HepG2 (cell line): ENCODE data around the gene RIPOR1. TPM values are rescaled to one million over a fixed set of nuclear protein-coding genes. Genes with fewer than 3 reads are reported as not detected.

Experiments
- polyA plus RNA-seq, 8 experiments: library from polyadenylated mRNA; depleted of rRNA in 3 of 8; stranded (reverse) in 7 of 8; unstranded in 1 of 8; fragments of >200 nt; fragmentation: Illumina TruSeq in 4 of 8; extraction: Trizol in 4 of 8; gene quantifications; 2 replicates each; pipeline versions ENCODE4 v1.2.1 to v1.2.3, GENCODE V29; 2011 to 2016; ENCODE audit warnings: low read depth in 4 of 8, missing spikeins in 1 of 8, mixed read lengths in 1 of 8; ENCODE audit not compliant: insufficient read depth in 1 of 8
- small RNA-seq, 3 experiments: library from RNA; depleted of rRNA; stranded (forward); fragments of <200 nt; gene quantifications; one replicate each; pipeline ENCODE3, GENCODE V24; 2012; ENCODE audit warnings: low read depth in 2 of 3, low replicate concordance in 1 of 3; ENCODE audit not compliant: insufficient read length in 3 of 3, insufficient read depth in 2 of 3
- total RNA-seq, 5 experiments: library from RNA; depleted of rRNA; stranded (reverse); fragments of >200 nt; fragmentation: Illumina TruSeq; extraction: Trizol; gene quantifications; 2 replicates each; pipeline ENCODE4 v1.2.3, GENCODE V29; 2016; ENCODE audit warnings: low read depth in 1 of 5

Gene RIPOR1
- total and polyA plus RNA-seq, 2 of the 13 experiments (the other 11 are each of a cell fraction or from before 2014, with no cell fraction given): 4.6 to 8.1 TPM

Small RNA genes lying within 50 kb of the gene (small RNA-seq; reads per million reads assigned to genes)
- 0 reads per million in 3 experiments for gene AC027682.3

Other genes starting within 250 kb of the RIPOR1 start
- 9.0 and 13.6 TPM in 2 replicates for gene PLEKHG4, start 249.3 kb upstream of the RIPOR1 start, total RNA-seq (2016; rRNA removed; fragmentation: Illumina TruSeq; extraction: Trizol)
- 7.1 and 13.6 TPM in 2 replicates for gene PLEKHG4, start 249.3 kb upstream of the RIPOR1 start, polyA plus RNA-seq (2011; rRNA removed)
- not detected in 2 replicates for gene KCTD19, start 202.1 kb upstream of the RIPOR1 start, total RNA-seq (2016; rRNA removed; fragmentation: Illumina TruSeq; extraction: Trizol)
- gene KCTD19, start 202.1 kb upstream of the RIPOR1 start, polyA plus RNA-seq (2011; rRNA removed): 0.16 TPM in 1 of 2 replicates, not detected in the other
- gene LRRC36, start 202.0 kb upstream of the RIPOR1 start, total RNA-seq (2016; rRNA removed; fragmentation: Illumina TruSeq; extraction: Trizol): 0.13 and 0.15 TPM in 2 replicates
- 0.12 and 0.16 TPM in 2 replicates for gene LRRC36, start 202.0 kb upstream of the RIPOR1 start, polyA plus RNA-seq (2011; rRNA removed)
- 0.20 and 0.44 TPM in 2 replicates for gene TPPP3, start 135.3 kb upstream of the RIPOR1 start, total RNA-seq (2016; rRNA removed; fragmentation: Illumina TruSeq; extraction: Trizol)
- gene TPPP3, start 135.3 kb upstream of the RIPOR1 start, polyA plus RNA-seq (2011; rRNA removed): 0.16 TPM in 1 of 2 replicates, not detected in the other
- gene ZDHHC1, start 112.4 kb upstream of the RIPOR1 start, total RNA-seq (2016; rRNA removed; fragmentation: Illumina TruSeq; extraction: Trizol): 0.36 and 1.1 TPM in 2 replicates
- 0.47 and 0.51 TPM in 2 replicates for gene ZDHHC1, start 112.4 kb upstream of the RIPOR1 start, polyA plus RNA-seq (2011; rRNA removed)
- gene HSD11B2, start 97.7 kb upstream of the RIPOR1 start, total RNA-seq (2016; rRNA removed; fragmentation: Illumina TruSeq; extraction: Trizol): 6.7 and 13.6 TPM in 2 replicates
- 8.9 and 11.9 TPM in 2 replicates for gene HSD11B2, start 97.7 kb upstream of the RIPOR1 start, polyA plus RNA-seq (2011; rRNA removed)
- 49.5 and 51.1 TPM in 2 replicates for gene ATP6V0D1, start 47.7 kb upstream of the RIPOR1 start, total RNA-seq (2016; rRNA removed; fragmentation: Illumina TruSeq; extraction: Trizol)
- gene ATP6V0D1, start 47.7 kb upstream of the RIPOR1 start, polyA plus RNA-seq (2011; rRNA removed): 54.2 and 61.3 TPM in 2 replicates
- gene AGRP, start 45.3 kb upstream of the RIPOR1 start, total RNA-seq (2016; rRNA removed; fragmentation: Illumina TruSeq; extraction: Trizol): not detected in 2 replicates
- not detected in 2 replicates for gene AGRP, start 45.3 kb upstream of the RIPOR1 start, polyA plus RNA-seq (2011; rRNA removed)
- gene CTCF, start 33.7 kb downstream of the RIPOR1 start, total RNA-seq (2016; rRNA removed; fragmentation: Illumina TruSeq; extraction: Trizol): 37.5 and 59.3 TPM in 2 replicates
- 19.5 and 20.8 TPM in 2 replicates for gene CTCF, start 33.7 kb downstream of the RIPOR1 start, polyA plus RNA-seq (2011; rRNA removed)
- 0.91 and 1.3 TPM in 2 replicates for gene CARMIL2, start 116.3 kb downstream of the RIPOR1 start, total RNA-seq (2016; rRNA removed; fragmentation: Illumina TruSeq; extraction: Trizol)
- gene CARMIL2, start 116.3 kb downstream of the RIPOR1 start, polyA plus RNA-seq (2011; rRNA removed): 2.7 and 3.9 TPM in 2 replicates
- 26.1 and 32.6 TPM in 2 replicates for gene ACD, start 131.4 kb downstream of the RIPOR1 start, total RNA-seq (2016; rRNA removed; fragmentation: Illumina TruSeq; extraction: Trizol)
- 37.1 and 38.3 TPM in 2 replicates for gene ACD, start 131.4 kb downstream of the RIPOR1 start, polyA plus RNA-seq (2011; rRNA removed)
- gene PARD6A, start 132.1 kb downstream of the RIPOR1 start, total RNA-seq (2016; rRNA removed; fragmentation: Illumina TruSeq; extraction: Trizol): 3.0 and 4.3 TPM in 2 replicates
- 3.5 and 3.6 TPM in 2 replicates for gene PARD6A, start 132.1 kb downstream of the RIPOR1 start, polyA plus RNA-seq (2011; rRNA removed)
- 20.8 and 21.4 TPM in 2 replicates for gene ENKD1, start 137.9 kb downstream of the RIPOR1 start, total RNA-seq (2016; rRNA removed; fragmentation: Illumina TruSeq; extraction: Trizol)
- gene ENKD1, start 137.9 kb downstream of the RIPOR1 start, polyA plus RNA-seq (2011; rRNA removed): 10.8 and 12.2 TPM in 2 replicates
- 1.7 and 3.1 TPM in 2 replicates for gene C16orf86, start 138.0 kb downstream of the RIPOR1 start, total RNA-seq (2016; rRNA removed; fragmentation: Illumina TruSeq; extraction: Trizol)
- gene C16orf86, start 138.0 kb downstream of the RIPOR1 start, polyA plus RNA-seq (2011; rRNA removed): 1.5 and 2.0 TPM in 2 replicates
- 17.2 and 17.6 TPM in 2 replicates for gene GFOD2, start 190.5 kb downstream of the RIPOR1 start, total RNA-seq (2016; rRNA removed; fragmentation: Illumina TruSeq; extraction: Trizol)
- gene GFOD2, start 190.5 kb downstream of the RIPOR1 start, polyA plus RNA-seq (2011; rRNA removed): 11.1 and 12.8 TPM in 2 replicates